ENCODE measurements around the gene MB21D2. TPM values are rescaled to one million over a fixed set of nuclear protein-coding genes. Genes with fewer than 3 reads are reported as not detected.

MB21D2 gene
- total and polyA plus RNA-seq, 2 donors (not counting 1 experiment from before 2014, with no cell fraction given) = 0.03 to 0.20 TPM

DNA sequence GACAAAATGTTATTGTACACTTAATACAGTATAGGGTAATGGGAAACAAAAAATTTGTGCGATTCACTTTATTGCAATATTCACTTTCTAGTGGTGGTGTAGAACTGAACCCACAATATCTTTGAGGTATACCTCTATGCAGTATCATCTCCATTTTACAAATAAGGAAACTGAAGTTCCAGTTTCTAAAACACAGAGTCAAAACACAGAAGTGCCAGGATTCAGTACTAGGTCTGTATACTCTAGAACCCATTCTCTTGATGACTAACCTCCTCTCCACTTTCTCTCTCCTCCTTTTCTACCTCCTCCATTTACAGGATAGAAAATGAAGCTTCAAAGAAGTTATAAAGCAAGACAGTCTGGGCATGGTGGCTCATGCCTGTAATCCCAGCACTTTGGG, 62.2 kb downstream of the MB21D2 start:
- CTCF ChIA-PET = no interaction called here
- no peaks in the 10 kb centered on the region for H4K20me1 ChIP-seq (ENCODE audit: control insufficient read depth, insufficient read depth, low read length, poor library complexity, severe bottlenecking)
- no peaks in the 10 kb centered on the region for H3K27me3 ChIP-seq (replicated peaks in 1 of 4; ENCODE audit: control extremely low read depth in 1 of 4, control insufficient read depth in 3 of 4, insufficient read depth in 4 of 4, low read length in 3 of 4)
- H3K36me3 ChIP-seq (replicated peaks in 1 of 2; ENCODE audit: control extremely low read depth in 1 of 2, control insufficient read depth in 1 of 2, extremely low read depth in 1 of 2, insufficient read depth in 2 of 2, low read length in 1 of 2) = no peaks in the 10 kb centered on the region
- Mint-ChIP-seq H3K4me3 (no peak overlapping the region), H3K4me1 (no peaks in the 10 kb centered on the region), H3K27me3 (peaks cover 5% of the 10 kb centered on the region), H3K9me3 (ENCODE audit: insufficient read depth) (no peaks in the 10 kb centered on the region), H3K27ac (no peak overlapping the region)
- ATAC-seq (ENCODE audit: low read depth) = no peak
- H3K9ac ChIP-seq (ENCODE audit: low read length) = no peak overlapping the region
- TF ChIP-seq EZH2 (IDR thresholded peaks at IDR 0.05; ENCODE audit: borderline replicate concordance, insufficient read depth, low read depth, low read length, poor library complexity, severe bottlenecking) = no peak
- TF ChIP-seq, protein P1, sequence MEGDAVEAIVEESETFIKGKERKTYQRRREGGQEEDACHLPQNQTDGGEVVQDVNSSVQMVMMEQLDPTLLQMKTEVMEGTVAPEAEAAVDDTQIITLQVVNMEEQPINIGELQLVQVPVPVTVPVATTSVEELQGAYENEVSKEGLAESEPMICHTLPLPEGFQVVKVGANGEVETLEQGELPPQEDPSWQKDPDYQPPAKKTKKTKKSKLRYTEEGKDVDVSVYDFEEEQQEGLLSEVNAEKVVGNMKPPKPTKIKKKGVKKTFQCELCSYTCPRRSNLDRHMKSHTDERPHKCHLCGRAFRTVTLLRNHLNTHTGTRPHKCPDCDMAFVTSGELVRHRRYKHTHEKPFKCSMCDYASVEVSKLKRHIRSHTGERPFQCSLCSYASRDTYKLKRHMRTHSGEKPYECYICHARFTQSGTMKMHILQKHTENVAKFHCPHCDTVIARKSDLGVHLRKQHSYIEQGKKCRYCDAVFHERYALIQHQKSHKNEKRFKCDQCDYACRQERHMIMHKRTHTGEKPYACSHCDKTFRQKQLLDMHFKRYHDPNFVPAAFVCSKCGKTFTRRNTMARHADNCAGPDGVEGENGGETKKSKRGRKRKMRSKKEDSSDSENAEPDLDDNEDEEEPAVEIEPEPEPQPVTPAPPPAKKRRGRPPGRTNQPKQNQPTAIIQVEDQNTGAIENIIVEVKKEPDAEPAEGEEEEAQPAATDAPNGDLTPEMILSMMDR (IDR thresholded peaks at IDR 0.05) = no peak
- no CpG with 5 or more reads among the region's 1 CpG for whole genome bisulfite sequencing (ENCODE audit: insufficient coverage)
- no peaks in the 10 kb centered on the region for H3K4me1 ChIP-seq (ENCODE audit: control insufficient read depth in 2 of 2, insufficient read depth in 2 of 2, low read length in 2 of 2)
- no peak for DNase-seq
- POLR2A ChIA-PET = no interaction called here
- intact Hi-C loops (cut with micrococcal nuclease) = no loop called here
- no peaks in the 10 kb centered on the region for H3K79me2 ChIP-seq (ENCODE audit: control insufficient read depth, insufficient read depth, low read length)
- H3K9me3 ChIP-seq (ENCODE audit: control extremely low read depth in 1 of 3, control insufficient read depth in 2 of 3, insufficient read depth in 1 of 3, low read length in 2 of 3) = no peaks in the 10 kb centered on the region
- H3K4me2 ChIP-seq (replicated peaks; ENCODE audit: low read depth, low read length, poor library complexity, severe bottlenecking) = no peak overlapping the region
- no peak overlapping the region for H3K4me3 ChIP-seq (ENCODE audit: control extremely low read depth in 1 of 5, extremely low read depth in 1 of 5, insufficient read depth in 1 of 5, low read depth in 2 of 5, low read length in 4 of 5)
- H3K27ac ChIP-seq (ENCODE audit: low read length in 2 of 2) = no peak overlapping the region
- H2AFZ ChIP-seq (ENCODE audit: insufficient read depth, low read depth, low read length, poor library complexity, severe bottlenecking) = no peak overlapping the region

DNA sequence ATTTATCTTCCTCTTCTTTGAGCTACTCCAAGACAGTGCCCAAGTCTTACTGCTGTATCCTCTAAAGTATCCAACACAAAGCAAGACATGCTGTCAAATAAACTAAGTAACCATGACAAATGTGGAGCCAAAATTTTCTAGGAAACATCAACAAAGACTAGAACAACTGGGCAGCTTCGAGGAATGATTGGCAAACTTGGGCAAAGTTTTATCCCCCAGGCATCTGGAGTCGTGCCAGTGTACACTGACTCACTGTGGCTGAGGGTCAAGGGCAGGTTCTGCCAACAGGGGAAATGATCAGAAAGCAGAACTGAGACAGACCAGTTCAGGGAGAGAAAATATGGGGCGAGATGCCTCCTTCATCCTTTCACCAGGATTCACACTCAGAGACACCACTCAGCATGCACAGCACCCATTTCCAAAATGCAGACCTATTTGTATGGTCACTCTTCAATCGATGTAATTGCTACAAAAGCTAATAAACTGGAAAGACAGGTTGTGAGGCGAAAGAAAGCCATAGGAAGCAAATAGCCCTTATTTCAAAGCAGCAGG, 65.8 kb downstream of the MB21D2 start:
- H3K4me2 ChIP-seq (replicated peaks; ENCODE audit: low read depth, low read length, poor library complexity, severe bottlenecking) = no peak overlapping the region
- Mint-ChIP-seq H3K4me3 (no peak overlapping the region), H3K27ac (no peak overlapping the region), H3K9me3 (ENCODE audit: insufficient read depth) (no peaks in the 10 kb centered on the region), H3K4me1 (no peaks in the 10 kb centered on the region), H3K27me3 (peaks cover 3% of the 10 kb centered on the region)
- ATAC-seq (ENCODE audit: low read depth) (no peak), DNase-seq (no peak)
- WGBS (ENCODE audit: insufficient coverage) = 57% methylated on average over 3 of the region's 5 CpGs
- H3K27me3 ChIP-seq (replicated peaks in 1 of 4; ENCODE audit: control extremely low read depth in 1 of 4, control insufficient read depth in 3 of 4, insufficient read depth in 4 of 4, low read length in 3 of 4) = no peaks in the 10 kb centered on the region
- H3K36me3 ChIP-seq (replicated peaks in 1 of 2; ENCODE audit: control extremely low read depth in 1 of 2, control insufficient read depth in 1 of 2, extremely low read depth in 1 of 2, insufficient read depth in 2 of 2, low read length in 1 of 2) = no peaks in the 10 kb centered on the region
- no peak overlapping the region for H3K9ac ChIP-seq (ENCODE audit: low read length)
- ChIA-PET CTCF (no interaction called here), POLR2A (no interaction called here)
- H3K4me3 ChIP-seq (ENCODE audit: control extremely low read depth in 1 of 5, extremely low read depth in 1 of 5, insufficient read depth in 1 of 5, low read depth in 2 of 5, low read length in 4 of 5) = no peak overlapping the region
- no peak overlapping the region for H2AFZ ChIP-seq (ENCODE audit: insufficient read depth, low read depth, low read length, poor library complexity, severe bottlenecking)
- H3K79me2 ChIP-seq (ENCODE audit: control insufficient read depth, insufficient read depth, low read length) = no peaks in the 10 kb centered on the region
- H3K4me1 ChIP-seq (ENCODE audit: control insufficient read depth in 2 of 2, insufficient read depth in 2 of 2, low read length in 2 of 2) = no peaks in the 10 kb centered on the region
- no peak overlapping the region for H3K27ac ChIP-seq (ENCODE audit: low read length in 2 of 2)
- no peak for TF ChIP-seq EZH2 (IDR thresholded peaks at IDR 0.05; ENCODE audit: borderline replicate concordance, insufficient read depth, low read depth, low read length, poor library complexity, severe bottlenecking)
- TF ChIP-seq, protein P1 (IDR thresholded peaks at IDR 0.05) = no peak
- intact Hi-C loops (cut with micrococcal nuclease) = no loop called here
- H4K20me1 ChIP-seq (ENCODE audit: control insufficient read depth, insufficient read depth, low read length, poor library complexity, severe bottlenecking) = no peaks in the 10 kb centered on the region
- no peaks in the 10 kb centered on the region for H3K9me3 ChIP-seq (ENCODE audit: control extremely low read depth in 1 of 3, control insufficient read depth in 2 of 3, insufficient read depth in 1 of 3, low read length in 2 of 3)

Measured in B cell (primary cell).